SK-N-SH treated with all-trans-retinoic acid at 6 μM for 48 hours (cell line): Measurements from ENCODE around the gene ART5.

Source experiments
- ARNTL ChIP-seq: fragments of 450-650 bp; formaldehyde crosslinking; IDR thresholded peaks from 2 replicates; pipeline ENCODE4 v1.5.0; 2020; ENCODE audit warnings: low read depth, mild to moderate bottlenecking, moderate library complexity, borderline replicate concordance
- ISL1 ChIP-seq: fragments of 250-450 bp; sonication (Bioruptor Pico); IDR thresholded peaks from 2 replicates; pipeline ENCODE4 v2.1.2; 2022; ENCODE audit warnings: mild to moderate bottlenecking, moderate library complexity
- ZFP30 ChIP-seq: fragments of 450-650 bp; formaldehyde crosslinking; IDR thresholded peaks from 2 replicates; pipeline ENCODE4 v1.5.0; 2022; ENCODE audit warnings: mild to moderate bottlenecking, moderate library complexity
- TF ChIP-seq, protein P1 (sequence below): fragments of 250-450 bp; sonication (Bioruptor Pico); IDR thresholded peaks from 2 replicates; pipeline ENCODE4 v1.5.1; 2020; ENCODE audit warnings: low read depth, mild to moderate bottlenecking, moderate library complexity
- TF ChIP-seq, protein P2 (sequence below): fragments of 250-450 bp; sonication (Bioruptor Pico); IDR thresholded peaks from 2 replicates; pipeline ENCODE4 v1.5.1; 2021; ENCODE audit warnings: mild to moderate bottlenecking, moderate library complexity

DNA sequence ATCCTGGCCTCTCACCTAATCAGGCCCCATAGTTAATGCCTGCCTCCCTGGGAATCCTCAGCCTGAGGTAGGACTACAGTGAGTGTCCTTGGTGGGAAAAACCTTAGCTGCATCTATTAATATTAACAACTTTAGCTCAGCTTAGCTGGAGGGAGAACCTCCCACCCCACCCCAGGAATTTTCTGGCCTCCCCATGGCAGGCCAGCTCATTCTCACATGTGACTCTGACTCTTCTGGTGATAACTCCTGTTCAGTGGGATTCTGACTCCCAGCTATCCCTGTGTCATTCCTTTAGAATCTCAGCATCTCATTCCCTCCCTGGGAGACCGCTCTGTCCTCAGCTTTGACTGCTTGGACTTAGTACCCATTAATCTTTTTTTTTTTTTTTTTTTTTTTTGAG is 14.5 kb downstream of the ART5 start:
- no peak for TF ChIP-seq ARNTL (CRISPR knock-in tag)
- TF ChIP-seq, protein P1, sequence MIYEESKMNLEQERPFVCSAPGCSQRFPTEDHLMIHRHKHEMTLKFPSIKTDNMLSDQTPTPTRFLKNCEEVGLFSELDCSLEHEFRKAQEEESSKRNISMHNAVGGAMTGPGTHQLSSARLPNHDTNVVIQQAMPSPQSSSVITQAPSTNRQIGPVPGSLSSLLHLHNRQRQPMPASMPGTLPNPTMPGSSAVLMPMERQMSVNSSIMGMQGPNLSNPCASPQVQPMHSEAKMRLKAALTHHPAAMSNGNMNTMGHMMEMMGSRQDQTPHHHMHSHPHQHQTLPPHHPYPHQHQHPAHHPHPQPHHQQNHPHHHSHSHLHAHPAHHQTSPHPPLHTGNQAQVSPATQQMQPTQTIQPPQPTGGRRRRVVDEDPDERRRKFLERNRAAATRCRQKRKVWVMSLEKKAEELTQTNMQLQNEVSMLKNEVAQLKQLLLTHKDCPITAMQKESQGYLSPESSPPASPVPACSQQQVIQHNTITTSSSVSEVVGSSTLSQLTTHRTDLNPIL, result no peak
- TF ChIP-seq ISL1 (CRISPR knock-in tag), result no peak
- no peak for TF ChIP-seq ZFP30 (CRISPR knock-in tag)
- TF ChIP-seq, protein P2, sequence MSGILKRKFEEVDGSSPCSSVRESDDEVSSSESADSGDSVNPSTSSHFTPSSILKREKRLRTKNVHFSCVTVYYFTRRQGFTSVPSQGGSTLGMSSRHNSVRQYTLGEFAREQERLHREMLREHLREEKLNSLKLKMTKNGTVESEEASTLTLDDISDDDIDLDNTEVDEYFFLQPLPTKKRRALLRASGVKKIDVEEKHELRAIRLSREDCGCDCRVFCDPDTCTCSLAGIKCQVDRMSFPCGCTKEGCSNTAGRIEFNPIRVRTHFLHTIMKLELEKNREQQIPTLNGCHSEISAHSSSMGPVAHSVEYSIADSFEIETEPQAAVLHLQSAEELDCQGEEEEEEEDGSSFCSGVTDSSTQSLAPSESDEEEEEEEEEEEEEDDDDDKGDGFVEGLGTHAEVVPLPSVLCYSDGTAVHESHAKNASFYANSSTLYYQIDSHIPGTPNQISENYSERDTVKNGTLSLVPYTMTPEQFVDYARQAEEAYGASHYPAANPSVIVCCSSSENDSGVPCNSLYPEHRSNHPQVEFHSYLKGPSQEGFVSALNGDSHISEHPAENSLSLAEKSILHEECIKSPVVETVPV (CRISPR knock-in tag), result no peak
